ENCODE data around the gene KRT16. TPM values are rescaled to one million over a fixed set of nuclear protein-coding genes. Genes with fewer than 3 reads are reported as not detected.
"Not testable (repeated sequence)": the region's sequence is repeated elsewhere in the genome, so short reads cannot be mapped to it uniquely, and the experiment has no call there.

The KRT16 gene
- total RNA-seq, 1 donor from 2014 or later = not detected

- peak; percentile 48 for DNase-seq
- H3K4me3 ChIP-seq = no peak overlapping the region
- H3K36me3 ChIP-seq = no peaks in the 10 kb centered on the region
- H3K9me3 ChIP-seq = no peaks in the 10 kb centered on the region
- no peak overlapping the region for H3K27ac ChIP-seq
- TF ChIP-seq CTCF (IDR thresholded peaks at IDR 0.05) = no peak
- ATAC-seq = peak; percentile 25
- intact Hi-C loops (cut with DNase I) = no loop called here
- H3K4me1 ChIP-seq = no peaks in the 10 kb centered on the region
- peaks cover under 1% of the 10 kb centered on the region for H3K27me3 ChIP-seq
Measured at GRCh38 chr17:41619036-41619926, 6.7 kb upstream of the KRT16 start.

- Histone ChIP-seq H3K4me1 (no peaks in the 10 kb centered on the region), H3K9me3 (no peaks in the 10 kb centered on the region), H3K4me3 (no peak overlapping the region), H3K36me3 (no peaks in the 10 kb centered on the region), H3K27ac (no peak overlapping the region), H3K27me3 (peaks cover 6% of the 10 kb centered on the region)
- TF ChIP-seq CTCF (IDR thresholded peaks at IDR 0.05) = no peak
- DNase-seq (peak; percentile 41), ATAC-seq (peak; percentile 15)
- intact Hi-C loops (cut with DNase I) = no loop called here
Measured at GRCh38 chr17:41618341-41619035, 5.9 kb upstream of the KRT16 start.

- intact Hi-C loops (cut with DNase I) = no loop called here
- DNase-seq = peak; percentile 60
- no peaks in the 10 kb centered on the region for H3K36me3 ChIP-seq
Measured at GRCh38 chr17:41617698-41618097, 5.1 kb upstream of the KRT16 start.

GRCh38 chr17:41617136-41617535 is 4.6 kb upstream of the KRT16 start:
- H3K27me3 ChIP-seq = peaks cover 6% of the 10 kb centered on the region
- peak; percentile 39 for DNase-seq
- no peaks in the 10 kb centered on the region for H3K4me1 ChIP-seq
- intact Hi-C loops (cut with DNase I) = no loop called here
- no peak for ATAC-seq
- H3K36me3 ChIP-seq = no peaks in the 10 kb centered on the region
- H3K9me3 ChIP-seq = no peaks in the 10 kb centered on the region
- no peak overlapping the region for H3K4me3 ChIP-seq
- no peak overlapping the region for H3K27ac ChIP-seq
- no peak for TF ChIP-seq CTCF (IDR thresholded peaks at IDR 0.05)

More at GRCh38 chr17:41617698-41618097, 5.1 kb upstream of the KRT16 start:
- ATAC-seq = no peak
- no peak for TF ChIP-seq CTCF (IDR thresholded peaks at IDR 0.05)
- Histone ChIP-seq H3K4me1 (no peaks in the 10 kb centered on the region), H3K27me3 (peaks cover 6% of the 10 kb centered on the region), H3K4me3 (no peak overlapping the region), H3K9me3 (no peaks in the 10 kb centered on the region), H3K27ac (no peak overlapping the region)

- DNase-seq = peak; percentile 42
- intact Hi-C loops (cut with DNase I); H3K4me1 ChIP-seq: not testable (repeated sequence)
Measured at GRCh38 chr17:41616486-41616885, 3.9 kb upstream of the KRT16 start.

GRCh38 chr17:41615454-41615853 is 2.9 kb upstream of the KRT16 start:
- Histone ChIP-seq H3K36me3 (no peaks in the 10 kb centered on the region), H3K4me3 (no peak overlapping the region), H3K4me1 (no peaks in the 10 kb centered on the region), H3K9me3 (no peaks in the 10 kb centered on the region), H3K27ac (no peak overlapping the region), H3K27me3 (peaks cover 6% of the 10 kb centered on the region)
- ATAC-seq (peak; percentile 14), DNase-seq (peak; percentile 48)
- TF ChIP-seq CTCF (IDR thresholded peaks at IDR 0.05) = no peak
- intact Hi-C loops (cut with DNase I) = no loop called here

More at GRCh38 chr17:41616486-41616885, 3.9 kb upstream of the KRT16 start:
- H3K9me3 ChIP-seq, H3K27me3 ChIP-seq, H3K36me3 ChIP-seq, ATAC-seq, H3K4me3 ChIP-seq, H3K27ac ChIP-seq: not testable (repeated sequence)

GRCh38 chr17:41614767-41615166 is 2.2 kb upstream of the KRT16 start:
- H3K9me3 ChIP-seq; H3K4me3 ChIP-seq; ATAC-seq; intact Hi-C loops (cut with DNase I); H3K27ac ChIP-seq; H3K27me3 ChIP-seq; H3K4me1 ChIP-seq; H3K36me3 ChIP-seq: not testable (repeated sequence)
- DNase-seq = peak; percentile 36

All from upper lobe of right lung (tissue), 1 donor.